BJ (cell line): ENCODE measurements around the gene CAMKMT. TPM values are rescaled to one million over a fixed set of nuclear protein-coding genes. Genes with fewer than 3 reads are reported as not detected.

Source experiments
- CTCF ChIA-PET: fragments of 350-600 bp; formaldehyde crosslinking; extraction: SDS; loops from one replicate; lab custom pipeline; 2021; ENCODE audit warnings: antibody characterized with exemption, inconsistent platforms; lab: Yijun Ruan, JAX
- POLR2A ChIA-PET: fragments of 300-600 bp; sonication (Branson Sonifier 250); formaldehyde crosslinking; extraction: SDS; loops from one replicate; lab custom pipeline; 2021; ENCODE audit warnings: antibody characterized with exemption; lab: Charles Lee
- DNase-seq: peaks from one replicate; pipeline ENCODE4 v3.0.0-alpha.2; 2011; ENCODE audit warnings: low read depth
- H3K27me3 ChIP-seq: 2 replicates; pipeline ENCODE4 v1.6.0; 2011; ENCODE audit warnings: low read length; ENCODE audit not compliant: control insufficient read depth, insufficient read depth
- H3K36me3 ChIP-seq: 2 replicates; pipeline ENCODE4 v1.5.1; 2011; ENCODE audit warnings: low read length; ENCODE audit not compliant: control insufficient read depth, insufficient read depth
- H3K4me3 ChIP-seq: 2 replicates; pipeline ENCODE4 v1.5.1; 2011; ENCODE audit warnings: low read depth, mild to moderate bottlenecking, control low read depth, low read length
- polyA plus RNA-seq: library from polyadenylated mRNA; depleted of rRNA; stranded (reverse); fragments of >200 nt; gene quantifications from 2 replicates; pipeline ENCODE4 v1.2.3, GENCODE V29; 2011
- TF ChIP-seq, protein P1 (sequence below): IDR thresholded peaks from 2 replicates; pipeline ENCODE4 v1.5.1; 2011; ENCODE audit warnings: low read depth, mild to moderate bottlenecking, control low read depth, inconsistent platforms, low read length, moderate library complexity; ENCODE audit not compliant: insufficient read depth

CAMKMT gene
- polyA plus RNA-seq, 1 experiment, result 2.0 TPM

DNA sequence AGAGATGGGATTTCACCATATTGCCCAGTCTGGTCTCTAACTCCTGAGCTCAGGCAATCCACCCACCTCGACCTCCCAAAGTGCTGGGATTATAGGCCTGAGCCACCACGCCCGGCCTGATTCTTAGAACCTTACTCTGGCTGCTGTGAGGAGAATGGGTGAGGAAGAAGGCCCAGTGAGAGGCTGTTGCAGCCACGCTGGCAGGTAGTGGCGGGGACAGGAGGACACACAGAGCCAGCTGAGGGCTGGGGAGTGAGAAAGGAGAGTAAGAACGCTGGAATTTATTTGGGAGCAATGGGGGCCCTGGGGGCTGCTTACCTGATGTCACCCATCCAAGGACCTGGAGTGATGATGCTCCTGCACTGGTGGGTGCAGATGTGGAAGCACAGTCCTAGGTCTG lies 425.9 kb downstream of the CAMKMT start:
- H3K36me3 ChIP-seq, result no peaks in the 10 kb centered on the region
- ChIA-PET CTCF (no interaction called here), POLR2A (no interaction called here)
- no peak overlapping the region for H3K4me3 ChIP-seq
- H3K27me3 ChIP-seq, result peaks cover 7% of the 10 kb centered on the region; the same call in 1 of the 2 replicates
- TF ChIP-seq, protein P1, sequence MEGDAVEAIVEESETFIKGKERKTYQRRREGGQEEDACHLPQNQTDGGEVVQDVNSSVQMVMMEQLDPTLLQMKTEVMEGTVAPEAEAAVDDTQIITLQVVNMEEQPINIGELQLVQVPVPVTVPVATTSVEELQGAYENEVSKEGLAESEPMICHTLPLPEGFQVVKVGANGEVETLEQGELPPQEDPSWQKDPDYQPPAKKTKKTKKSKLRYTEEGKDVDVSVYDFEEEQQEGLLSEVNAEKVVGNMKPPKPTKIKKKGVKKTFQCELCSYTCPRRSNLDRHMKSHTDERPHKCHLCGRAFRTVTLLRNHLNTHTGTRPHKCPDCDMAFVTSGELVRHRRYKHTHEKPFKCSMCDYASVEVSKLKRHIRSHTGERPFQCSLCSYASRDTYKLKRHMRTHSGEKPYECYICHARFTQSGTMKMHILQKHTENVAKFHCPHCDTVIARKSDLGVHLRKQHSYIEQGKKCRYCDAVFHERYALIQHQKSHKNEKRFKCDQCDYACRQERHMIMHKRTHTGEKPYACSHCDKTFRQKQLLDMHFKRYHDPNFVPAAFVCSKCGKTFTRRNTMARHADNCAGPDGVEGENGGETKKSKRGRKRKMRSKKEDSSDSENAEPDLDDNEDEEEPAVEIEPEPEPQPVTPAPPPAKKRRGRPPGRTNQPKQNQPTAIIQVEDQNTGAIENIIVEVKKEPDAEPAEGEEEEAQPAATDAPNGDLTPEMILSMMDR, result no peak
- DNase-seq, result no peak

DNA sequence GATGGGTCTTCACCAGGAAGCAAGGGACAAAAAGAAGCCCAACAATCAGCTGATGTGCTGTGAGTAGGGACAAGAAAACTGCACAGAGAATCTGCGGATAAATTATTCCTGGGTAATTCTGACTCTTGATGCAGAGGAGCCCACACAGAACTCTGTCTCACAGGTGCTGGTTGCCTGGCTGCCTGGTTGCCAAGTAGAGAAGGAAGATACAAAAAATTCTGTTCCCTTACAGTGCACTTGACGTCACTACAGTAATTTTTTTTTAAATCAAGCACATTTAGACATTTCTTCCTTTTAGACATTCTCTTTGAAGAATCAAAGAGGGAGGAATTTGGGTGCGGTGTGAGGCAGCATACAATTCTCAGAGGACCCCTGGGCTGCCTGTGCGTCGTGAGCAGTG lies 427.7 kb downstream of the CAMKMT start:
- H3K27me3 ChIP-seq, result peaks cover 7% of the 10 kb centered on the region; the same call in 1 of the 2 replicates
- TF ChIP-seq, protein P1, result no peak
- ChIA-PET CTCF (no interaction called here), POLR2A (no interaction called here)
- DNase-seq, result no peak
- H3K4me3 ChIP-seq, result no peak overlapping the region
- no peaks in the 10 kb centered on the region for H3K36me3 ChIP-seq

DNA sequence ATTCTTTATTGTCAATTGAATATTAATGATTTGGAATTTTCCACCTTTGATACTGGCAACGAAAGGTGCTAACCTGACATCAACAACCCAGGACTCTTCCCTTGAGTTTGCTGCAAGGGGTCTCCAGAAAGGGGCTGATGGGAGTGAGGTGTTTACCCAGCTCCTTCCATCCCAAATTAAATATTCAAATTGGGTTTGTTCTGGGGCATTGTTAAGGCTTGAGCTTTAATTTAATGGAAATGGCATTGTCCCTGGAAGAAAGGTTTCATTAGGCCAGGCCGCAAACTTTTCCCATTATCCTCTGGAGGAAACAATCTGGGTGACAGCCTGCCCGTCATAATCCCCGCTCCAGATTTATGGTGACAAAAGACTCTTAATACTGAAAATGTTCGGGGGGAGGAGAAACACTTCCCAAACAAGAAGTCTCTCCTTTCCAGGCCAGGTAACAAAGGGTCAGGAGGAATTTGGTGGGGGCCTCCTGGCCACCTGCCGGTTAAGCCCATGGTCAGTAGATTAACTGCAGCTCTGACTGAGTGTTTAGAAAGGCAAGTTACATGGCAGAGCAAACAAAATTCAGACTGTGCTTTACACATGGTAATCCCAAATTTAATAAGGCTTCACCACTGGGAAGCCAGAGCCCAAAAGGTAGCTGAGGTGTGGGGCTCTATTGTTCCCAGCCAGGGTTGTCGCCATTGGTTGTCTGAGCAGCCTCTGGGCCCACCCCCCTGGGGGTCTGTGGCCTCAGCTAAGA lies 428.4 kb downstream of the CAMKMT start:
- TF ChIP-seq, protein P1, result no peak
- Histone ChIP-seq H3K36me3 (no peaks in the 10 kb centered on the region), H3K4me3 (no peak overlapping the region), H3K27me3 (peaks cover 7% of the 10 kb centered on the region; the same call in 1 of the 2 replicates)
- ChIA-PET POLR2A (no interaction called here), CTCF (no interaction called here)
- no peak for DNase-seq

DNA sequence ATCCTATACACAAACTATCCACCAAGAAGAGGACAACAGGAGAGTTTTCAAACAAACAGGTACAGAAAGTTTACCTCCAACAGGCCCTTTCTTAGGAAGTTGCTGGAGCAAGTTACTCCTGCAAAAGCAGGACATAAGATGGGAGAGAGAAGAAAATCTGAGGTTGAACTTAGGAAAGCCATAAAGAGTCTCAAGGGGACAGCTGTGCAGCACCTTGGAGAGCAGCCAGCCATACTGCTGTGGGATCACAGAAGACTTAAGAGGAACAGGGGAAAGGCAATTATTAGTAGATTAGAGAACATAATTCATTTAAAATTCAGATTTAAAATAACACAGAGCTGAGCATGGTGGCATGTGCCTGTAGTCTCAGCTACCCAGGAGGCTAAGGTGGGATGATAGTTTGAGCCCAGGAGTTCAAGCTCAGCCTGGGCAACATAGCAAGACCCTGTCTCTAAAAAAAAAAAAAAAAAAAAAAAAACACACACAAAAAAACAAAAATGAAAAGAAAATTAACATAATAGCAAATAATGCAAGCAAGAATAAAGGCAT lies 431.6 kb downstream of the CAMKMT start:
- no peaks in the 10 kb centered on the region for H3K36me3 ChIP-seq
- H3K4me3 ChIP-seq, result no peak overlapping the region
- CTCF ChIA-PET, result interaction anchor here (0.5 kb wide), 1 partner anchor 94 kb away, joined by 4 read pairs; no protein-coding TSS in a partner anchor
- POLR2A ChIA-PET, result no interaction called here
- peaks cover 8% of the 10 kb centered on the region; the same call in 1 of the 2 replicates for H3K27me3 ChIP-seq
- no peak for DNase-seq
- TF ChIP-seq, protein P1, result no peak

- H3K4me3 ChIP-seq, result no peak overlapping the region
- TF ChIP-seq, protein P1, result no peak
- ChIA-PET CTCF (no interaction called here), POLR2A (no interaction called here)
- DNase-seq, result no peak
- peaks cover 15% of the 10 kb centered on the region for H3K27me3 ChIP-seq
- no peaks in the 10 kb centered on the region for H3K36me3 ChIP-seq
These were observed 435.0 kb downstream of the CAMKMT start for GRCh38 chr2:44796771-44797170.
